OCI-LY7 (cell line): ENCODE measurements around the gene LBP. TPM values are rescaled to one million over a fixed set of nuclear protein-coding genes. Genes with fewer than 3 reads are reported as not detected.

Source experiments
- BruUV-seq: library from RNA; stranded (reverse); fragments of 400-500 nt; replicated peaks from 2 replicates; lab custom pipeline; 2021; lab: Mats Ljungman, UMichigan
- CTCF ChIA-PET: fragments of 300-600 bp; sonication (Branson Sonifier 250); formaldehyde crosslinking; loops from one replicate; lab custom pipeline; 2022; ENCODE audit warnings: antibody characterized with exemption; ENCODE audit not compliant: unreplicated experiment; lab: Charles Lee
- POLR2A ChIA-PET: fragments of 300-600 bp; sonication (Branson Sonifier 250); formaldehyde crosslinking; loops from one replicate; lab custom pipeline; 2022; ENCODE audit warnings: antibody characterized with exemption; lab: Charles Lee
- DNase-seq: peaks from one replicate; pipeline ENCODE4 v3.0.0-alpha.2; 2015; ENCODE audit warnings: low spot score
- H2AFZ ChIP-seq: fragments of 200-600 bp; sonication (generic), shearing (Covaris generic); 2 replicates; pipeline ENCODE4 v1.6.1; 2014; ENCODE audit warnings: mild to moderate bottlenecking, antibody characterized with exemption, low read length, moderate library complexity
- H3K27ac ChIP-seq: fragments of 200-600 bp; sonication (generic); 2 replicates; pipeline ENCODE4 v1.5.1; 2014; ENCODE audit warnings: mixed run types, low read depth, mild to moderate bottlenecking, moderate library complexity, low read length, inconsistent platforms; ENCODE audit not compliant: poor library complexity, severe bottlenecking
- H3K36me3 ChIP-seq: fragments of 200-600 bp; sonication (generic); 2 replicates; pipeline ENCODE4 v1.6.1; 2014; ENCODE audit warnings: mild to moderate bottlenecking, antibody characterized with exemption, low read length, moderate library complexity, mixed read lengths; ENCODE audit not compliant: insufficient read depth
- H3K4me1 ChIP-seq: fragments of 200-600 bp; sonication (generic); 2 replicates; pipeline ENCODE4 v1.5.1; 2014; ENCODE audit warnings: mild to moderate bottlenecking, low read length; ENCODE audit not compliant: insufficient read depth, poor library complexity, severe bottlenecking
- H3K4me2 ChIP-seq: fragments of 200-600 bp; sonication (generic); 2 replicates; pipeline ENCODE4 v1.6.1; 2014; ENCODE audit warnings: mild to moderate bottlenecking, low read length
- H3K4me3 ChIP-seq: fragments of 200-600 bp; sonication (generic); 2 replicates; pipeline ENCODE4 v1.5.1; 2014; ENCODE audit warnings: mild to moderate bottlenecking, low read depth, low read length; ENCODE audit not compliant: poor library complexity, severe bottlenecking
- H3K79me2 ChIP-seq: fragments of 200-600 bp; sonication (generic); 2 replicates; pipeline ENCODE4 v1.6.1; 2016; ENCODE audit warnings: low read depth, mild to moderate bottlenecking, low read length, moderate library complexity, mixed read lengths; ENCODE audit not compliant: insufficient read depth
- H3K9me2 ChIP-seq: fragments of 200-600 bp; sonication (generic); 2 replicates; pipeline ENCODE4 v1.6.1; 2016; ENCODE audit warnings: mild to moderate bottlenecking, low read length, mixed read lengths; ENCODE audit not compliant: insufficient read depth
- H3K9me3 ChIP-seq: fragments of 200-600 bp; sonication (generic); 2 replicates; pipeline ENCODE4 v1.6.1; 2014; ENCODE audit warnings: mild to moderate bottlenecking, mixed run types, low read length, mixed read lengths
- H4K20me1 ChIP-seq: fragments of 200-600 bp; sonication (generic); 2 replicates; pipeline ENCODE4 v1.6.1; 2014; ENCODE audit warnings: mild to moderate bottlenecking, antibody characterized with exemption, low read length, moderate library complexity, mixed read lengths; ENCODE audit not compliant: insufficient read depth
- CTCF ChIP-seq: fragments of 200-600 bp; sonication (generic); conservative IDR thresholded peaks from 2 replicates; pipeline ENCODE4 v1.5.1; 2014; ENCODE audit warnings: mild to moderate bottlenecking, antibody characterized with exemption, low read length, moderate library complexity, mixed read lengths
- EZH2phosphoT487 ChIP-seq: fragments of 200-600 bp; sonication (generic); IDR thresholded peaks from 2 replicates; pipeline ENCODE4 v1.6.1; 2018; ENCODE audit warnings: low read depth, borderline replicate concordance, mild to moderate bottlenecking, mixed run types, antibody characterized with exemption, low read length, moderate library complexity, mixed read lengths
- intact Hi-C: fragments of 100-400 bp; cut with micrococcal nuclease; formaldehyde crosslinking; loops from one replicate; pipeline ENCODE4 v1.10.0; 2022; ENCODE audit not compliant: unreplicated experiment
- total RNA-seq, 2 experiments: library from RNA; depleted of rRNA in 1 of 2; stranded (reverse); fragments of >200 nt in 1 of 2; shearing (Covaris generic) in 1 of 2; gene quantifications; 2 replicates each; pipeline ENCODE4 v1.2.3, GENCODE V29; 2014 to 2022

The LBP gene
- total RNA-seq, 2 experiments from 2014 or later, result not detected

GRCh38 chr20:38421915-38422314 is 75.6 kb downstream of the LBP start:
- no peak overlapping the region for H3K4me2 ChIP-seq
- intact Hi-C loops, result no loop called here
- no TSS peak for BruUV-seq
- no peaks in the 10 kb centered on the region for H3K4me1 ChIP-seq
- no peaks in the 10 kb centered on the region for H3K9me2 ChIP-seq
- TF ChIP-seq CTCF (no peak), EZH2phosphoT487 (no peak)
- H3K79me2 ChIP-seq, result peaks cover 12% of the 10 kb centered on the region; the same call in 1 of the 2 replicates
- no peaks in the 10 kb centered on the region for H3K9me3 ChIP-seq
- no peak for DNase-seq
- no peak overlapping the region for H2AFZ ChIP-seq
- H4K20me1 ChIP-seq, result 0 out of 2 replicates have a peak, but pooled peaks cover 21% of the 10 kb centered on the region
- H3K36me3 ChIP-seq, result peaks cover 97% of the 10 kb centered on the region
- CTCF ChIA-PET, result no interaction called here
- no peak overlapping the region for H3K4me3 ChIP-seq
- no peak overlapping the region for H3K27ac ChIP-seq
- POLR2A ChIA-PET, result no interaction called here

GRCh38 chr20:38423541-38423940 is 77.3 kb downstream of the LBP start:
- peaks cover 25% of the 10 kb centered on the region; the same call in 1 of the 2 replicates for H3K79me2 ChIP-seq
- no TSS peak for BruUV-seq
- CTCF ChIA-PET, result interaction anchor here (0.6 kb wide), 2 partner anchors 10 to 417 kb away, joined by 3 read pairs; no protein-coding TSS in a partner anchor

More at GRCh38 chr20:38423541-38423940, 77.3 kb downstream of the LBP start:
- intact Hi-C loops, result no loop called here
- TF ChIP-seq EZH2phosphoT487, result no peak
- no peak for TF ChIP-seq CTCF
- Histone ChIP-seq H2AFZ (no peak overlapping the region), H3K27ac (no peak overlapping the region), H3K4me1 (no peaks in the 10 kb centered on the region), H3K4me3 (no peak overlapping the region), H3K9me3 (no peaks in the 10 kb centered on the region), H3K4me2 (no peak overlapping the region), H3K9me2 (no peaks in the 10 kb centered on the region), H3K36me3 (peaks cover 100% of the 10 kb centered on the region), H4K20me1 (0 out of 2 replicates have a peak, but pooled peaks cover 26% of the 10 kb centered on the region)
- POLR2A ChIA-PET, result interaction anchor here (0.7 kb wide), 1 partner anchor 358 kb away, joined by 3 read pairs; no protein-coding TSS in a partner anchor
- no peak for DNase-seq
